ENCODE results near the gene ZNF197. TPM values are rescaled to one million over a fixed set of nuclear protein-coding genes. Genes with fewer than 3 reads are reported as not detected.
"Not testable (repeated sequence)": the region's sequence is repeated elsewhere in the genome, so short reads cannot be mapped to it uniquely, and the experiment has no call there.

Gene ZNF197
- total RNA-seq, 1 experiment from 2014 or later: 7.0 TPM

DNA sequence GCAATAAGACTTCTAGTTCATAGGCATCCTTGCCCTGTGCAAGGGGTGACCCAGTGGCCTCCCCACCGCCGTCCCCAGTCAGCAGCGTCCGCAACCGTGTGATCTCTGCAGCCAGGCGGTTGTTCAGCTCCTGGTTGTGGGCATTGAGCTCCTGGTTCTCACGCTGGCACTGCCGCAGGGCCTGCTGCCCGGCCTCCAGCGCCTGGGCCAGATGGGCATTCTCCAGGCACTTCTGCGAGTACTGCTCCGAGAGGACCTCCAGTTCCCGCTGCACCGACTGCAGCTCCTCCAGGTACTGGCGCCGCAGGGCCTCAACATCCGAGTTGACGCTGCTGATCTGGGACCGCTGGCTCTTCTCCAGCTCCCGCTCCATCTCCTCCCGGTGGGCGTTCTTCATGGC is 46.5 kb upstream of the ZNF197 start:
- H3K36me3 ChIP-seq (ENCODE audit: control insufficient read depth, insufficient read depth, low read length); H3K9me3 ChIP-seq (ENCODE audit: control insufficient read depth, insufficient read depth, low read depth, low read length); intact Hi-C loops (cut with micrococcal nuclease; ENCODE audit: unreplicated experiment); H3K27me3 ChIP-seq (ENCODE audit: control insufficient read depth, insufficient read depth, low read length); ATAC-seq; H3K4me3 ChIP-seq (ENCODE audit: low read depth in 2 of 2, low read length in 2 of 2); DNase-seq (ENCODE audit: low read depth, low spot score); CTCF ChIA-PET; H3K4me1 ChIP-seq (ENCODE audit: control insufficient read depth, insufficient read depth, low read length); in situ Hi-C loops (cut with HindIII; ENCODE audit: low pct_unique_long_range_greater_than_20kb, low sequenced_read_pairs); BruUV-seq (replicated peaks); POLR2A ChIA-PET; H3K27ac ChIP-seq (ENCODE audit: low read length): not testable (repeated sequence)

DNA sequence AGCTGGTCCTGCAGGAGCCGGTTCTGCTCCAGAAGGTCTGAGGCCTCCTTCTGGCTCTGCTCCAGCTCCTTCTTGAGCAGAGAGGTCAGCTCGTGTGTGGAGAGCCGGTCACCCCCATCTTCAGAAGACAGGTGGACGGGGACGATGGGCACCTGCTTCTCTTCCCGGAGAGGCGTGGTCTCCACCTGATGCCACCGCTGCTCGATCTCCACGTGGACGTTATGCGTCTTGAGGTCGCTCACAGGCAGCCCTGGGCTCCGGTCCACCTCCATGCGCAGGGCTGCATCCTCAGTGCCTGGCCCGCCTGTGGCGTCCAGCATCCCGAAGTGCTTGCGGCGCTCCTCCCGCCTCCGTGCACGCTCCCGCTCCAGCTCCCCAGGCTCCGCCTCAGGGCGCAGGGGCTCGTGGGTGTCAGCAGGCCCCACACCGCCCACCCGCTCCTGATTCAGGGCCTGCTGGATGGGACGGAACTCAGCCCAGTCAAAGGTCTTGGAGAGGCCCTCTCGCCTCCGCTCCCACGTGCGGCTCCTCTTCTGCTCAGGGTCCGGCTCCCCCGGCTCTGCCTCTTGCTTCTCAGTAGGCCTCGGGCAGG is 45.8 kb upstream of the ZNF197 start:
- H3K27me3 ChIP-seq (ENCODE audit: control insufficient read depth, insufficient read depth, low read length); intact Hi-C loops (cut with micrococcal nuclease; ENCODE audit: unreplicated experiment); ATAC-seq; H3K4me1 ChIP-seq (ENCODE audit: control insufficient read depth, insufficient read depth, low read length); H3K4me3 ChIP-seq (ENCODE audit: low read depth in 2 of 2, low read length in 2 of 2); DNase-seq (ENCODE audit: low read depth, low spot score); POLR2A ChIA-PET; CTCF ChIA-PET; BruUV-seq (replicated peaks); in situ Hi-C loops (cut with HindIII; ENCODE audit: low pct_unique_long_range_greater_than_20kb, low sequenced_read_pairs); H3K36me3 ChIP-seq (ENCODE audit: control insufficient read depth, insufficient read depth, low read length); H3K27ac ChIP-seq (ENCODE audit: low read length); H3K9me3 ChIP-seq (ENCODE audit: control insufficient read depth, insufficient read depth, low read depth, low read length): not testable (repeated sequence)

DNA sequence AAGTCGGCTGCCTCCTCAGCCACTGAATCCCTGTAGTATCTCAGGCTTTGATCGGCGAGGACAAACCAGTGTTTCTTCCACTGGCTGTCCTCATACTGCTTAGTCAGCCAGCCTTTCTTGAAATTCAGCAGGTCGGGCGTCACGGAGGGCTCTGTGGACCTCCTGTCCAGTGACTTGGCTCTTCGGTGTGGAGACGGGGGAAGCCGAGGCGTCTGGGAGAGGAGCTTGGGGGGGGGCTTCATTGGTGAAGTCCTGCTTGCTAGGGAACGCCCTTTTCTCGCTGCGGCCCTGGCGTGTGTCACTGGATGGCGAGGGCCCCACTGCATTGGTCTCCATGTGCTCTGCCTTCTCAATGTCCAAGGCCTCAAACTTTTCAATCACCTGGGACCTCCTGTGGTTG is 45.1 kb upstream of the ZNF197 start:
- BruUV-seq (replicated peaks); ATAC-seq; H3K9me3 ChIP-seq (ENCODE audit: control insufficient read depth, insufficient read depth, low read depth, low read length): not testable (repeated sequence)

GRCh38 chr3:44580971-44581370 is 43.9 kb upstream of the ZNF197 start:
- H3K27ac ChIP-seq (ENCODE audit: low read length); H3K9me3 ChIP-seq (ENCODE audit: control insufficient read depth, insufficient read depth, low read depth, low read length); H3K4me1 ChIP-seq (ENCODE audit: control insufficient read depth, insufficient read depth, low read length); intact Hi-C loops (cut with micrococcal nuclease; ENCODE audit: unreplicated experiment); H3K36me3 ChIP-seq (ENCODE audit: control insufficient read depth, insufficient read depth, low read length); H3K4me3 ChIP-seq (ENCODE audit: low read depth in 2 of 2, low read length in 2 of 2); in situ Hi-C loops (cut with HindIII; ENCODE audit: low pct_unique_long_range_greater_than_20kb, low sequenced_read_pairs); ATAC-seq; H3K27me3 ChIP-seq (ENCODE audit: control insufficient read depth, insufficient read depth, low read length); POLR2A ChIA-PET; DNase-seq (ENCODE audit: low read depth, low spot score); BruUV-seq (replicated peaks); CTCF ChIA-PET: not testable (repeated sequence)

More for the DNA sequence above, 45.1 kb upstream of the ZNF197 start:
- DNase-seq (ENCODE audit: low read depth, low spot score); intact Hi-C loops (cut with micrococcal nuclease; ENCODE audit: unreplicated experiment); H3K36me3 ChIP-seq (ENCODE audit: control insufficient read depth, insufficient read depth, low read length); CTCF ChIA-PET; H3K27me3 ChIP-seq (ENCODE audit: control insufficient read depth, insufficient read depth, low read length); H3K4me1 ChIP-seq (ENCODE audit: control insufficient read depth, insufficient read depth, low read length); POLR2A ChIA-PET; H3K4me3 ChIP-seq (ENCODE audit: low read depth in 2 of 2, low read length in 2 of 2); H3K27ac ChIP-seq (ENCODE audit: low read length); in situ Hi-C loops (cut with HindIII; ENCODE audit: low pct_unique_long_range_greater_than_20kb, low sequenced_read_pairs): not testable (repeated sequence)

GRCh38 chr3:44584646-44585501 is 40.0 kb upstream of the ZNF197 start, which contains the start of gene ZNF660:
TSS of gene ZNF660 (plus strand) at chr3:44584964. CDS start at chr3:44594194, 9,230 bp downstream.
- intact Hi-C loops (cut with micrococcal nuclease; ENCODE audit: unreplicated experiment): no loop called here
- Histone ChIP-seq H3K36me3 (ENCODE audit: control insufficient read depth, insufficient read depth, low read length) (no peaks in the 10 kb centered on the region), H3K4me1 (ENCODE audit: control insufficient read depth, insufficient read depth, low read length) (no peaks in the 10 kb centered on the region), H3K9me3 (ENCODE audit: control insufficient read depth, insufficient read depth, low read depth, low read length) (no peaks in the 10 kb centered on the region), H3K27me3 (ENCODE audit: control insufficient read depth, insufficient read depth, low read length) (no peaks in the 10 kb centered on the region), H3K27ac (ENCODE audit: low read length) (no peak within 1 kb of the TSS), H3K4me3 (ENCODE audit: low read depth in 2 of 2, low read length in 2 of 2) (peak within 1 kb of the TSS in 1 of 2 experiments; percentile 32; a peak in 1 of 4 replicates)
- BruUV-seq (replicated peaks): no TSS peak
- TF ChIP-seq, protein P1, sequence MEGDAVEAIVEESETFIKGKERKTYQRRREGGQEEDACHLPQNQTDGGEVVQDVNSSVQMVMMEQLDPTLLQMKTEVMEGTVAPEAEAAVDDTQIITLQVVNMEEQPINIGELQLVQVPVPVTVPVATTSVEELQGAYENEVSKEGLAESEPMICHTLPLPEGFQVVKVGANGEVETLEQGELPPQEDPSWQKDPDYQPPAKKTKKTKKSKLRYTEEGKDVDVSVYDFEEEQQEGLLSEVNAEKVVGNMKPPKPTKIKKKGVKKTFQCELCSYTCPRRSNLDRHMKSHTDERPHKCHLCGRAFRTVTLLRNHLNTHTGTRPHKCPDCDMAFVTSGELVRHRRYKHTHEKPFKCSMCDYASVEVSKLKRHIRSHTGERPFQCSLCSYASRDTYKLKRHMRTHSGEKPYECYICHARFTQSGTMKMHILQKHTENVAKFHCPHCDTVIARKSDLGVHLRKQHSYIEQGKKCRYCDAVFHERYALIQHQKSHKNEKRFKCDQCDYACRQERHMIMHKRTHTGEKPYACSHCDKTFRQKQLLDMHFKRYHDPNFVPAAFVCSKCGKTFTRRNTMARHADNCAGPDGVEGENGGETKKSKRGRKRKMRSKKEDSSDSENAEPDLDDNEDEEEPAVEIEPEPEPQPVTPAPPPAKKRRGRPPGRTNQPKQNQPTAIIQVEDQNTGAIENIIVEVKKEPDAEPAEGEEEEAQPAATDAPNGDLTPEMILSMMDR (IDR thresholded peaks at IDR 0.05): no peak
- no peak for TF ChIP-seq TCF7L2 (IDR thresholded peaks at IDR 0.05; ENCODE audit: low read depth, low read length)
- TF ChIP-seq, protein P2, sequence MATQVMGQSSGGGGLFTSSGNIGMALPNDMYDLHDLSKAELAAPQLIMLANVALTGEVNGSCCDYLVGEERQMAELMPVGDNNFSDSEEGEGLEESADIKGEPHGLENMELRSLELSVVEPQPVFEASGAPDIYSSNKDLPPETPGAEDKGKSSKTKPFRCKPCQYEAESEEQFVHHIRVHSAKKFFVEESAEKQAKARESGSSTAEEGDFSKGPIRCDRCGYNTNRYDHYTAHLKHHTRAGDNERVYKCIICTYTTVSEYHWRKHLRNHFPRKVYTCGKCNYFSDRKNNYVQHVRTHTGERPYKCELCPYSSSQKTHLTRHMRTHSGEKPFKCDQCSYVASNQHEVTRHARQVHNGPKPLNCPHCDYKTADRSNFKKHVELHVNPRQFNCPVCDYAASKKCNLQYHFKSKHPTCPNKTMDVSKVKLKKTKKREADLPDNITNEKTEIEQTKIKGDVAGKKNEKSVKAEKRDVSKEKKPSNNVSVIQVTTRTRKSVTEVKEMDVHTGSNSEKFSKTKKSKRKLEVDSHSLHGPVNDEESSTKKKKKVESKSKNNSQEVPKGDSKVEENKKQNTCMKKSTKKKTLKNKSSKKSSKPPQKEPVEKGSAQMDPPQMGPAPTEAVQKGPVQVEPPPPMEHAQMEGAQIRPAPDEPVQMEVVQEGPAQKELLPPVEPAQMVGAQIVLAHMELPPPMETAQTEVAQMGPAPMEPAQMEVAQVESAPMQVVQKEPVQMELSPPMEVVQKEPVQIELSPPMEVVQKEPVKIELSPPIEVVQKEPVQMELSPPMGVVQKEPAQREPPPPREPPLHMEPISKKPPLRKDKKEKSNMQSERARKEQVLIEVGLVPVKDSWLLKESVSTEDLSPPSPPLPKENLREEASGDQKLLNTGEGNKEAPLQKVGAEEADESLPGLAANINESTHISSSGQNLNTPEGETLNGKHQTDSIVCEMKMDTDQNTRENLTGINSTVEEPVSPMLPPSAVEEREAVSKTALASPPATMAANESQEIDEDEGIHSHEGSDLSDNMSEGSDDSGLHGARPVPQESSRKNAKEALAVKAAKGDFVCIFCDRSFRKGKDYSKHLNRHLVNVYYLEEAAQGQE (IDR thresholded peaks at IDR 0.05; ENCODE audit: insufficient read depth in 1 of 2, low read depth in 2 of 2, low read length in 1 of 2): no peak
- TF ChIP-seq POLR2AphosphoS5 (IDR thresholded peaks at IDR 0.05; ENCODE audit: low read depth, low read length): no peak
- TF ChIP-seq SIN3A (IDR thresholded peaks at IDR 0.05; ENCODE audit: borderline replicate concordance, insufficient read depth, low read depth, low read length): no peak
- ChIA-PET CTCF (no interaction called here), POLR2A (interaction anchor here (0.6 kb wide), 1 partner anchor 70 kb away, joined by 3 read pairs; no protein-coding TSS in a partner anchor)
- ATAC-seq (no peak), DNase-seq (ENCODE audit: low read depth, low spot score) (no peak)
- in situ Hi-C loops (cut with HindIII; ENCODE audit: low pct_unique_long_range_greater_than_20kb, low sequenced_read_pairs): no loop called here
